Osteoblast (primary cell): ENCODE results near the gene HRH2. TPM values are rescaled to one million over a fixed set of nuclear protein-coding genes. Genes with fewer than 3 reads are reported as not detected.

Experiments used
- DNase-seq: peaks from one replicate; pipeline ENCODE4 v3.0.0; 2011; ENCODE audit warnings: low spot score, mixed read lengths; ENCODE audit not compliant: insufficient read length; ENCODE audit errors: missing footprints
- H2AFZ ChIP-seq: 2 replicates; pipeline ENCODE4 v1.6.0; 2011; ENCODE audit warnings: mild to moderate bottlenecking, low read length
- H3K27ac ChIP-seq: 2 replicates; pipeline ENCODE4 v1.5.1; 2011; ENCODE audit warnings: mild to moderate bottlenecking, low read depth, low read length, moderate library complexity
- H3K27me3 ChIP-seq: 2 replicates; pipeline ENCODE4 v1.6.0; 2012; ENCODE audit warnings: mild to moderate bottlenecking, control low read depth, inconsistent platforms, low read length, moderate library complexity; ENCODE audit not compliant: insufficient read depth
- H3K36me3 ChIP-seq: 2 replicates; pipeline ENCODE4 v1.5.1; 2011; ENCODE audit warnings: mild to moderate bottlenecking, low read length, control low read depth, moderate library complexity; ENCODE audit not compliant: insufficient read depth
- H3K4me1 ChIP-seq: 2 replicates; pipeline ENCODE4 v1.5.1; 2011; ENCODE audit warnings: mild to moderate bottlenecking, low read length, control low read depth, moderate library complexity; ENCODE audit not compliant: insufficient read depth
- H3K4me2 ChIP-seq: 2 replicates; pipeline ENCODE4 v1.6.0; 2011; ENCODE audit warnings: mild to moderate bottlenecking, low read length; ENCODE audit not compliant: insufficient read depth
- H3K4me3 ChIP-seq: fragments of 200-600 bp; sonication (generic); 3 replicates; pipeline ENCODE4 v1.5.1; 2012; ENCODE audit warnings: mild to moderate bottlenecking, low read length, inconsistent platforms; ENCODE audit not compliant: insufficient read depth
- H3K79me2 ChIP-seq: 2 replicates; pipeline ENCODE4 v1.6.0; 2012; ENCODE audit warnings: mild to moderate bottlenecking, low read length, control low read depth, inconsistent platforms; ENCODE audit not compliant: insufficient read depth
- H3K9me3 ChIP-seq: 2 replicates; pipeline ENCODE4 v1.5.1; 2011; ENCODE audit warnings: low read depth, low read length, control low read depth
- H4K20me1 ChIP-seq: 2 replicates; pipeline ENCODE4 v1.6.0; 2012; ENCODE audit warnings: mild to moderate bottlenecking, low read length, control low read depth; ENCODE audit not compliant: insufficient read depth
- CTCF ChIP-seq: IDR thresholded peaks from 2 replicates; pipeline ENCODE4 v1.5.1; 2011; ENCODE audit warnings: mild to moderate bottlenecking, low read depth, low read length, moderate library complexity; ENCODE audit errors: extremely low read depth
- total RNA-seq: library from RNA; depleted of rRNA; stranded (reverse); fragments of >200 nt; gene quantifications from 2 replicates; pipeline ENCODE4 v1.2.3, GENCODE V29; 2012

Gene HRH2
- total RNA-seq, 1 donor = 0.36 TPM

GRCh38 chr5:175691761-175692160 lies 33.9 kb downstream of the HRH2 start:
- H3K36me3 ChIP-seq = no peaks in the 10 kb centered on the region
- H3K27me3 ChIP-seq = no peaks in the 10 kb centered on the region
- H3K4me1 ChIP-seq = no peaks in the 10 kb centered on the region
- no peak overlapping the region for H3K4me2 ChIP-seq
- no peak overlapping the region for H3K4me3 ChIP-seq
- peak; percentile 34 for DNase-seq
- no peaks in the 10 kb centered on the region for H3K79me2 ChIP-seq
- H2AFZ ChIP-seq = no peak overlapping the region
- no peaks in the 10 kb centered on the region for H4K20me1 ChIP-seq
- TF ChIP-seq CTCF = no peak
- no peaks in the 10 kb centered on the region for H3K9me3 ChIP-seq
- no peak overlapping the region for H3K27ac ChIP-seq

DNA sequence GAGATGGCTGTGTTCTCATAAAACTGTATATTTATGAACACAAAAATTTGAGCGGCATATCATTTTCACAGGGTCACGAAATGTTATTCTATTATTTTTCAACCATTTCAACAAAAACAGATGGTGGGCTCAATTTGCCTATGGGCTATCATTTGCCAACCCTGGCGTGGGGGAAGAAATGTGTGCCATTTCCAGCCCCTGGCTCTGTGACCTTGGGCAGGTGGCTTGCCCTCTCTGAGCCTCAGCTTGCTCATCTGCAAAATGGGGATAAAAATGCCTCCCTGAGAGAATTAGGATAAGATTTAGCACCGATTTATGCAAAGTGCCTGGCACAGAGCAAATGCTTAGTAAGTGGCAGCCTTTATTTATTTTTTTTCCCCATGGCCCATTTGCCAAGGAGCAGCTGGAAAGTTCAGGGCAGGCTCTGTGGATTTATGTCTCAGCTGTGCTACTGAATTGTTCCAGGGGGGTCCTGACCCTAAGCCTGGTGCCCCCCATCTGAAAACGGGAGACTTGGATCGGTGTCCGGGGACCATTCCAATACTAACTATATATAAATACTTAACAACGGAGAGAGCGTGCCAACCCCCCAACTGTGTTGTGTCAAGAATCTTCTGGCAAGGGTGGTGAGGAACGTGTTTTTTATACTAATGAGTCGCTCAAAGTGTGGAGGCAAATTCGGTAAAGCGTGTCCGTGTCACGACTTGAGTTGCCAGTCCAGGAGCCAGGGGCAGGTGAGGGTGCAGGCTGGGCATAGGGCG lies 34.5 kb downstream of the HRH2 start:
- H2AFZ ChIP-seq = no peak overlapping the region
- peak; percentile 56 for DNase-seq
- H3K4me1 ChIP-seq = no peaks in the 10 kb centered on the region
- no peak overlapping the region for H3K4me2 ChIP-seq
- H3K36me3 ChIP-seq = no peaks in the 10 kb centered on the region
- H3K4me3 ChIP-seq = no peak overlapping the region
- no peaks in the 10 kb centered on the region for H3K79me2 ChIP-seq
- no peak overlapping the region for H3K27ac ChIP-seq
- TF ChIP-seq CTCF = no peak
- no peaks in the 10 kb centered on the region for H3K27me3 ChIP-seq
- no peaks in the 10 kb centered on the region for H4K20me1 ChIP-seq
- H3K9me3 ChIP-seq = no peaks in the 10 kb centered on the region

DNA sequence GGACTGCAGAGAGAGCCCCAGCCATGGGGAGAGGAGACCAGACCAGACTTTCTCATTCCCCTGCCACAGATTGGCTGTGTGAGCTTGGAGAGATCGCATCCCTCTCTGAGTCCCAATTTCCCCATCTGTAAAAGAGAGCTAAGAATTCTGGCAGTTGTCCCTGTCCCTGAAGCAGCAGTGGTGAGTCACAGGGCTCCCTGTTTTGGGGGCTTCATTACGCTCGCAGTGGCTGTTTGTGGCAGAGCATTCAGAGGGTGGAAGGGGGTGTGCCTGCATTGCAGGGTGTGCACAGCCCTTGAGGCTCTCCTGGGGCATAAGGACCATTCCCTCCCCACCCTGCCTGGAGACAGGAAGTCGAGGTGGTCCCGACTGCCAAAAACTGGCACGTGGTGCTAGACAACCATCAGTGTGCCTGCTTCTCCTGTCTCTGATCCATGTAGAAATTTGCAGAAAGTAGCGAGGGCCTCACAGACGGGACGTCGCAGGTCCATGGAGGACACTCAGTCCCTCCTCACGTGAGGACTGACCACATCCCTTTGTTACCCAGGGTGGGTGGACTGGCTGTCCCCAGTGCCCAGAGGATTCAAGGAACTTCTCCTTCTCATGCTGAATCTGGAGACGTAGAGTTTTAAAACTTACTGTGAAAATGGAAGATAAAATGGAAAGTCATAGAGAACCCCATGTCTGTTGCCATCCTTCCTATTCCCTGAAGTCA lies 35.3 kb downstream of the HRH2 start:
- no peak for TF ChIP-seq CTCF
- no peaks in the 10 kb centered on the region for H3K4me1 ChIP-seq
- no peak overlapping the region for H3K4me2 ChIP-seq
- no peaks in the 10 kb centered on the region for H3K27me3 ChIP-seq
- H3K36me3 ChIP-seq = no peaks in the 10 kb centered on the region
- DNase-seq = no peak
- H4K20me1 ChIP-seq = no peaks in the 10 kb centered on the region
- H3K79me2 ChIP-seq = no peaks in the 10 kb centered on the region
- H2AFZ ChIP-seq = no peak overlapping the region
- no peak overlapping the region for H3K27ac ChIP-seq
- H3K4me3 ChIP-seq = no peak overlapping the region
- no peaks in the 10 kb centered on the region for H3K9me3 ChIP-seq

- Histone ChIP-seq H3K4me2 (no peak overlapping the region), H2AFZ (no peak overlapping the region), H3K36me3 (no peaks in the 10 kb centered on the region), H3K27ac (no peak overlapping the region), H3K79me2 (no peaks in the 10 kb centered on the region), H3K4me1 (no peaks in the 10 kb centered on the region), H3K4me3 (no peak overlapping the region), H3K9me3 (no peaks in the 10 kb centered on the region), H3K27me3 (no peaks in the 10 kb centered on the region), H4K20me1 (no peaks in the 10 kb centered on the region)
- no peak for DNase-seq
- no peak for TF ChIP-seq CTCF
Measured at GRCh38 chr5:175693741-175694140, 35.9 kb downstream of the HRH2 start.
